Activated T-cell treated with anti-CD3 and anti-CD28 coated beads for 4 hours (primary cell): ENCODE data around the gene WDR6.
A peak's percentile ranks its signal among the peaks of the same experiment; 100 is the strongest.
"Not testable (repeated sequence)": the region's sequence is repeated elsewhere in the genome, so short reads cannot be mapped to it uniquely, and the experiment has no call there.

Experiments used
- DNase-seq: peaks from one replicate; pipeline ENCODE4 v3.0.0-alpha.2; 2020

Gene WDR6

GRCh38 chr3:48993834-48994233, 13.4 kb upstream of the WDR6 start:
- no peak for DNase-seq

- DNase-seq, result no peak
These were observed 10.6 kb upstream of the WDR6 start for GRCh38 chr3:48996640-48997039.

- no peak for DNase-seq
These were observed 10.0 kb upstream of the WDR6 start for GRCh38 chr3:48997102-48997635.

GRCh38 chr3:48997714-48998637, 9.2 kb upstream of the WDR6 start:
- DNase-seq, result no peak

- no peak for DNase-seq
These were observed 7.9 kb upstream of the WDR6 start for GRCh38 chr3:48999085-48999858.

GRCh38 chr3:49001155-49001554, 6.0 kb upstream of the WDR6 start:
- DNase-seq, result no peak

GRCh38 chr3:49004352-49005302, 2.6 kb upstream of the WDR6 start:
- DNase-seq, result no peak

- DNase-seq, result no peak
These were observed 1.9 kb upstream of the WDR6 start for GRCh38 chr3:49005303-49005680.

GRCh38 chr3:49005998-49006397, 1.2 kb upstream of the WDR6 start:
- no peak for DNase-seq

GRCh38 chr3:49006408-49007067, 653 bp upstream of the WDR6 start:
- DNase-seq, result no peak

GRCh38 chr3:49007771-49008528, 759 bp downstream of the WDR6 start:
- DNase-seq, result peak; percentile 92

GRCh38 chr3:49008627-49009026, 1.4 kb downstream of the WDR6 start:
- DNase-seq, result not testable (repeated sequence)

- DNase-seq, result no peak
These were observed 2.2 kb downstream of the WDR6 start for GRCh38 chr3:49009396-49009795.

- DNase-seq, result no peak
These were observed 5.3 kb downstream of the WDR6 start for GRCh38 chr3:49012441-49013017.

GRCh38 chr3:49013113-49013737, 6.0 kb downstream of the WDR6 start:
- DNase-seq, result no peak

- no peak for DNase-seq
These were observed 6.8 kb downstream of the WDR6 start for GRCh38 chr3:49013738-49014660.

- DNase-seq, result no peak
These were observed 7.9 kb downstream of the WDR6 start for GRCh38 chr3:49015072-49015471.

- no peak for DNase-seq
These were observed 8.6 kb downstream of the WDR6 start for GRCh38 chr3:49015765-49016164.
